Measurements from ENCODE around the gene ODAD4.

Gene ODAD4

DNA sequence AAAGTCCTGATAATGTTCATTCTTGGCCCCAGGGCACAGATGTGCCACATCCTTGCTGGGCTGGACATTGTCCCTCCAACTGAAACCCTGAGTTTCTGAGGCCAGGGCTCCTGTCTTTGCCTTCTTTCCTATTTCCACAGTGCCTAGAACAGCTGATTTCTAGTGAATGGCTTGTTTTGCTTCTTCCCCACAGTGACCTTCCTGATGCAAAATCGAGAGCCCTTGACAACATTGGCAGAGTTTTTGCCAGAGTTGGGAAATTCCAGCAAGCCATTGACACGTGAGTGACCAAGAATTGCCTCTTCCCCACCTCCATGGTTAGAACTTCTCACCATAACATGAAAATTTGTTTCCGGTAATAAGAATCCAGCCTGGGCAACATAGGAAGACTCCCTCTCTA lies 14.5 kb downstream of the ODAD4 start:
- DNase-seq, result no peak

- DNase-seq, result no peak
Measured at GRCh38 chr17:41948762-41949460, 18.5 kb downstream of the ODAD4 start.

- no peak for DNase-seq
Measured at GRCh38 chr17:41956522-41956921, 26.1 kb downstream of the ODAD4 start.

DNA sequence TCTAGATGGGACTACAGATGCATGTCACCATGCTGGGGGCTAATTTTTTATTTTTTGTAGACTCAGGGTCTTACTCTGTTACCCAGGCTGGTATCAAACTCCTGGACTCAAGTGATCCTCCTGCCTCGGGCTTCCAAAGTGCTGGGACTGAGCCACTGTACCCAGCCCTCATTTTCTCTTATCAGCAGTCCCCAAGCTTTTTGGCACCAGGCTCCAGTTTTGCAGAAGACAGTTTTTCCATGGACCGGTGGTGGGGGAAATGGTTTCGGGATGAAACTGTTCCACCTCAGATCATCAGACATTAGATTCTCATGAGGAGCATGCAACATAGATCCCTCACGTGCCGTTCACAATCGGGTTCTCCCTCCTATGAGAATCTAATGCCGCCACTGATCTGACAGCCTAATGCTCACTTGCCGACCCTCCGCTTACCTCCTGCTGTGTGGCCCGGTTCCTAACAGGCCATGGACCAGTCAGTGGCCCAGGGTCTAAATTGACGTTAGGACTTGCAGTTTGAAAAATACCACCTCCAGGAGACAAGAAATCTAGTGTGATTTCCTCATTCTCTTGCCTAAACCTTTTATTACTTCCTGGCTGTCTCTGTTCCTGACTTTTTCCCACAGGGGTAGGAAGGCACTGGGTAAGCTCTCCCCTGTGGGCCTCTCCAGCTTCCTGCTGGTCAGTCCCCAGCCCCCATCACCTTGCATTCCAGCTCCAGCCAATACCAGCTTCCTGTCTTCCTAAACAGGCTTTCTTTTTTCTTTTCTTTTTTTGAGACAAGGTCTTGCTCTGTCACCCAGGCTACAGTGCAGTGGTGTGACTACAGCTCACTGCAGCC lies 26.8 kb downstream of the ODAD4 start:
- no peak for DNase-seq

- DNase-seq, result no peak
Measured at GRCh38 chr17:41957869-41958439, 27.5 kb downstream of the ODAD4 start.

DNA sequence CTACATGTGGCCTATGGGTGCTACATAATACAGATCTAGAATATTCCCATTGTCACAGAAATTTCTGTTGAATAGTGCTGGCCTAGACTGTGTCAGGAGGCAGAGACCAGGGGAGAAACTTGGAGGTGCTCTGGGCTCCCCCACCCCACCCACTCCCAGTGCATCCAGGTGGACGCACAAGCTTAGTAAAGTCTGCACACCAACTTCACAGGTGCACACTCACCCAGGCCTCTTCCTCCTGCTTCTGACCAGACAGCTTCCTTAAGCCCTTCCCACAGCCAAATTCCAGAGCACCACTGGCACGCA lies 28.6 kb downstream of the ODAD4 start:
- DNase-seq, result no peak

DNA sequence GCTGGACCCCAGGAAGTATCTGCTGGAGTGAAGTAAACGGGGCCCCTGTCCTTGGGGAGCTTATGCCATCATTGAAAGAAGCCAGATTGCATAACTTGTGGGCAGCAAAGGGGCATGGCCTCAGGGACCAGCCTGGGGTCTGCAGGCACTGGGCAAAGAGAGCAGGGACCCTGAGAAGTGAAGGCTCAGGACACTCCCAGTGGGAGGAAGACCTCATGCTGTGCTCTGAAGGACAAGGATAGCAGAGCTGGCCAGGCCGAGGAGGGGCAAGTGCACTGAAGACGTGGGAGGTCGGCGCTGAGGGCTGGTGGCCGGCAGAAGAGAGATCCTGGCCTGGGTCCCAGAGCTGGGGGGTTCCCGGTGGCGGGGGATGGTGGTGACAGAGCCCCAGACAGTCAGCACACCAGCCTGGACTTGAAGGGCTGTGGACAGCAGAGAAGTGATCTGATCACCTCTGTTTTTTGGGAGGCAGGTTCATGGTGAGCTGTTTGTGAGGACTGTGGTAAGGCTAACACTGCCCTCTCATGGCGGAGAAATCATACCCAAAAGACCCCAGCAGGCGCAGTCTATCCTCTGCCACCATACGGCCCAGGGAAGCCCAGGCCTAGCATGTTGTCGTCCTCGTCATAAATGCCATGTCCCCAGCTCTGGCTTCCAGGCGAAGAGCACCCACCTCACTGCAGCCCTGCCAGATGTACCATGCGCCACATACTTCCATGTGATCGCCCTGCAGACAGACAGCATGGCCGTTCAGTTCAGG lies 29.1 kb downstream of the ODAD4 start:
- DNase-seq, result no peak

- no peak for DNase-seq
Measured at GRCh38 chr17:41962111-41962510, 31.7 kb downstream of the ODAD4 start.

GRCh38 chr17:41962768-41963434 lies 32.5 kb downstream of the ODAD4 start:
- DNase-seq, result no peak

DNA sequence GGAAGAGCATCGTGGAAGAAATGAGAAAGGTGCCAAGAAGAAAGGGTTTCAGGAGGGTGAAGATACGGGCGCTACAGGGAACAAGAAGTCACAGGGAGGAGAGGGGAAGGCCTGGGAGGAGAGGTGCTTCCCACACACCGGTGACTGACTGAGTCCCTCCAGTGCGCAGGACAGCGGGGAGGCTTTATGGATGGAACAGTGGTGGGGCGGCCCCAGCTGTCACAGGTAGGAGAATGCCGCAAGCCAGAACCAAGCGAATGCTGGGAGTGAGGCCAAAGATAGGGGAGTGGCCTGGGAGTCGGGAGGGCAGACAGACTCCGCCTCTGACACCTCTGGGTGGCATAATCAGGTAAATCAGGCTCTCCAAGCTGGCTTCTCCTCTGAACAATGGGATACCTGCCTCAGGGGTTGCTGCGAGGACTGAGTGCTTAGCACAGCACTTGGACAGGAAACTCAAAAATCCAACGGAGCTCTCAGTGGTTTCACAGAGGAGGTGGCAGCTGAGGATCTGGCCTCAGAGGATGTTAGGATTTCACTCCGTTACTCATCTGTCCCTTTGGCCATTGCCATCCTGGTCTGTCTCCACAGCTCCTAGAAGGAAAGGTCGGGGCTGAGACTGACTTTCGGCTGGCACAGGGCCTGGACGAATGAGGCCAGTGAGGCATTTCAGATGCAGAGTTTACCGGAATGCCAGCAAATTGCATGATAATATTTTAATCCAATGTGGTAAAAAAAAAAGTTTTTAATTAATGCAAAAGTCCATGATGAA lies 35.5 kb downstream of the ODAD4 start:
- no peak for DNase-seq

DNA sequence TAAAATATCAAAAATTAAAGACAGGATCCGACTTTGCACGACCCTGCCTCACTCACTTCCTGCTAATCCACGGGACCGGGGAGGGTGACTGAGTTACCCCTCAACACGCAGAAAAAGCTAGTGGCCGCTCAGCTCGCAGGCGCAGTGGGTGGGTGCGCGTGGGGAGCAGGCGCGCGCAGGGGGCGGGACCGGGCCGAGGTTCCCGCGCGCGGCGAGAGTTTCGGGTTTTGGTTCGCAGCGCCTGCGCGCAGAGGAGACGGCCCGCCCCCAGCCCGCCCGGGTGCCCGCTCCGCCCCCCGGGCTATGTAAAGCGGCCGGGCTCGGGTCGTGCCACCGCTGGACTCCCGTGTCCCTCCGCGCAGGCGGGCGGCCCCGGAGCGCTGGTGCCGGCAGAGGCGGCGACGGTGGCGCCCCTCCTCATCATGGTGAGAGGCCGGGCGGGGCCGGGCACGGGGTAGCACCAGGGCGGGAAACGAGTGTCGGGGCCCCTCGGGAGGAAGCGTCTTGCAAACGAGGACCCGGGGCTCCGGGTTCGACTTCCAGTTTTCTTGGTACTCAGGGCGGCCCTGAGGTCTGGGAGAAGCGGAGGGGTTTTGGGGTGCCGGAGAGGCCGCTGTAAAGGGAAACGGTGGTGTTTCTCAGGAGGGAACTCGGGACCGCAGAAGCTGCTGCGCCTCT lies 36.2 kb downstream of the ODAD4 start, which contains the start of gene CNP:
CNP (plus strand) TSS at position 333 of the 678 bp plus-strand sequence; CDS start at position 423, 90 bp downstream.
- peak; percentile 81 for DNase-seq

- no peak for DNase-seq
Measured at GRCh38 chr17:41967141-41967920, 36.9 kb downstream of the ODAD4 start.

GRCh38 chr17:41967921-41968578 lies 37.6 kb downstream of the ODAD4 start:
- no peak for DNase-seq

DNA sequence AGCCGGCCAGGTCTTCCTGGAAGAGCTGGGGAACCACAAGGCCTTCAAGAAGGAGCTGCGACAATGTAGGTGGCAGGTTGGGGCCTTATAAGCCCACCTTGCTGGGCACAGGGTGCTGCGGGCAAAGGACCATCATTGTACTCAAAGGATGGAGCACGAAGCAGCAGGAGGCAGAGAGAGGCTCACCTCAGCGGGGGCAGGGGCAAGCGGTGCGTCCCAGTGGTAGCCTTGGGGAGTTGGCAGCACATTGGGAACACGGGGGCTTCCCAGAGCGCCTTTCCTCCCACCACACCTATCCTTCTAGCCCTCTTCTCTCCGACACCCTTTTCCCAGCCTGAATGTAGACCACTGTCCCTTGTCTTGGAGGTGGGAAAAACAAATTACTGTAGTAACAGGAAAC lies 38.3 kb downstream of the ODAD4 start:
- no peak for DNase-seq

- no peak for DNase-seq
Measured at GRCh38 chr17:41970901-41971331, 40.5 kb downstream of the ODAD4 start.

- no peak for DNase-seq
Measured at GRCh38 chr17:41971721-41972523, 41.5 kb downstream of the ODAD4 start.

DNA sequence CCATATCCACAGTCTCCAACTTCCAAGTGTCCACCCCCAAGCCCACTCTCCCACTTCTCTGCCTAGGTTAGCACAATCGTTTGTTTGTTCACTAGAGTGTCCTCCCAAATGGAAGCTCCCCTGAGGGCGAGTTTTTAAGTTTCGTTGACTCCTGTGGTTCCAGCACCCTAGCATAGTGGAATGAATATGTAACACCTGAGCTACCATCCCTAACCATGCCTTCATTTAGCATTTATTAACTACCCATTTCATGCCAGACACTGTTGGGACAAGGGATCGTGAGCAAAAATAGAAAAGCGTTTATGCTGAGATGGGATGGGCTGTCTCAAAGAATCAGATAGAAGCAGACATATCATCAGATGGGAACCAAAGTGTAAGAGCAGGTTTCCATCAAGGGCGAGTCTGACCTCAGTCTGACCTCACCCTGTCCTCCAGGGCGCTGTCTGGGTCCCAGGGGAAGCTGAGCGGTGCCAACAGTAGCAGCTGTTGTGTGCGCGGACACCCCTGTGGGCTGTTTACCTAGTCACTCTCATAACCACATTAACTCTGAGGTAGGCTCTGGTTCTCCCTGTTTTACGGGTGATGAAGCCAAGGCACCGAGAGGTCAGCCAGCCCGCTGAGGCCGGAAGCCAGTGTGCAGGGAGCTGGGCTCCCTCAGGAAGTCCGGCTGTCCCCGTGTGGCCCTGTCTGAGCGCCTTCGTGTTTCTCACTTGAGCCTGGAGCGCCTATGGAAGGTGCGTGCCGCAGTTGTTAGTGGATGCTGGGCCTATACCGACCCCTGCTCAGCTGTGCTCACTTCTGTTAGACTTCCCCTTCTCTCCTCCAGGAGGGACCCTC lies 42.4 kb downstream of the ODAD4 start:
- DNase-seq, result no peak

DNA sequence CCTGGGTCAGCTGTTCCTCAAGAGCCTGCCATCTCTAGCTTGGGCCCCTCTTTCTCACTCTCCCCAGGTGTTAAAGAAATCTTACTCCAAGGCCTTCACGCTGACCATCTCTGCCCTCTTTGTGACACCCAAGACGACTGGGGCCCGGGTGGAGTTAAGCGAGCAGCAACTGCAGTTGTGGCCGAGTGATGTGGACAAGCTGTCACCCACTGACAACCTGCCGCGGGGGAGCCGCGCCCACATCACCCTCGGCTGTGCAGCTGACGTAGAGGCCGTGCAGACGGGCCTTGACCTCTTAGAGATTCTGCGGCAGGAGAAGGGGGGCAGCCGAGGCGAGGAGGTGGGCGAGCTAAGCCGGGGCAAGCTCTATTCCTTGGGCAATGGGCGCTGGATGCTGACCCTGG lies 43.0 kb downstream of the ODAD4 start:
- no peak for DNase-seq

All from GOT3 (cell line).